ENCODE measurements around the gene ETV5.

DNA sequence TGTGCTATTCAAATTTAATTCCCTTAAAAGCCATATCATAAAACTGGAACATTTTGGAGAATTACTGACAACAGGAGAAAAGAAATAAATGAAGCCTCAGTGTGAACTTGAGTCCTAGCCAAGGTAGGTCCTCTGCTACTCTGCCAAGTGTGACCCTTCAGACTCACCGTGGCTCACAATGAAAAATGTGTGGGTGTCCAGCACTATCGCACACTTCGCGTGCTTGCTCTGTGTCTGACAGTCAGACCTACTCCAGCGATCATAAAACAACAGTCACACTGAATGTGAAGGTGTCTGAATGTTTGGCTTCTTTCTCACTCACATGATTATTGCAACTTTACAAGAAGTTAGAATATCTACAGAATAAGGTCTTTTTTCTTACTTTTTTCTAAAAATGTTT, 105.3 kb downstream of the ETV5 start:
- TF ChIP-seq, protein P1, sequence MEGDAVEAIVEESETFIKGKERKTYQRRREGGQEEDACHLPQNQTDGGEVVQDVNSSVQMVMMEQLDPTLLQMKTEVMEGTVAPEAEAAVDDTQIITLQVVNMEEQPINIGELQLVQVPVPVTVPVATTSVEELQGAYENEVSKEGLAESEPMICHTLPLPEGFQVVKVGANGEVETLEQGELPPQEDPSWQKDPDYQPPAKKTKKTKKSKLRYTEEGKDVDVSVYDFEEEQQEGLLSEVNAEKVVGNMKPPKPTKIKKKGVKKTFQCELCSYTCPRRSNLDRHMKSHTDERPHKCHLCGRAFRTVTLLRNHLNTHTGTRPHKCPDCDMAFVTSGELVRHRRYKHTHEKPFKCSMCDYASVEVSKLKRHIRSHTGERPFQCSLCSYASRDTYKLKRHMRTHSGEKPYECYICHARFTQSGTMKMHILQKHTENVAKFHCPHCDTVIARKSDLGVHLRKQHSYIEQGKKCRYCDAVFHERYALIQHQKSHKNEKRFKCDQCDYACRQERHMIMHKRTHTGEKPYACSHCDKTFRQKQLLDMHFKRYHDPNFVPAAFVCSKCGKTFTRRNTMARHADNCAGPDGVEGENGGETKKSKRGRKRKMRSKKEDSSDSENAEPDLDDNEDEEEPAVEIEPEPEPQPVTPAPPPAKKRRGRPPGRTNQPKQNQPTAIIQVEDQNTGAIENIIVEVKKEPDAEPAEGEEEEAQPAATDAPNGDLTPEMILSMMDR (IDR thresholded peaks at IDR 0.05): no peak
- TF ChIP-seq POLR2A (IDR thresholded peaks at IDR 0.05): no peak

Measured in tibial nerve (tissue), 3 donors.